IMR-90 (cell line): ENCODE measurements around the gene MED4. TPM values are rescaled to one million over a fixed set of nuclear protein-coding genes. Genes with fewer than 3 reads are reported as not detected.

Experiments
- ATAC-seq: fragments of 200-7000 bp; cut with Tn5 transposase; 2 replicates; pipeline ENCODE4 v1.9.1; 2020; ENCODE audit warnings: low read depth, mild to moderate bottlenecking, moderate library complexity
- BruUV-seq: library from RNA; stranded (reverse); fragments of 400-500 nt; replicated peaks from 2 replicates; lab custom pipeline; 2021; lab: Mats Ljungman, UMichigan
- CTCF ChIA-PET: fragments of 300-600 bp; formaldehyde crosslinking; extraction: SDS; loops from one replicate; lab custom pipeline; 2021; ENCODE audit warnings: antibody characterized with exemption; lab: Yijun Ruan, JAX
- POLR2A ChIA-PET: fragments of 300-600 bp; sonication (Branson Sonifier 250); formaldehyde crosslinking; loops from one replicate; lab custom pipeline; 2022; ENCODE audit warnings: antibody characterized with exemption; ENCODE audit not compliant: unreplicated experiment; lab: Charles Lee
- DNase-seq: peaks from one replicate; pipeline ENCODE4 v3.0.0; 2013
- H2AFZ ChIP-seq: replicated peaks from 2 replicates; pipeline ENCODE3; 2013; ENCODE audit warnings: low read length, mild to moderate bottlenecking; ENCODE audit not compliant: poor library complexity
- H2AK5ac ChIP-seq: 2 replicates; pipeline ENCODE4 v1.6.1; 2013; ENCODE audit warnings: low read depth, low read length, inconsistent platforms
- H2AK9ac ChIP-seq: replicated peaks from 2 replicates; pipeline ENCODE3; 2013; ENCODE audit warnings: mild to moderate bottlenecking, low read depth, low read length, moderate library complexity; ENCODE audit not compliant: poor library complexity
- H2BK120ac ChIP-seq: 2 replicates; pipeline ENCODE4 v1.6.1; 2013; ENCODE audit warnings: low read depth, low read length, inconsistent platforms
- H2BK15ac ChIP-seq: 3 replicates; pipeline ENCODE4 v1.6.1; 2013; ENCODE audit warnings: low read depth, low read length, inconsistent platforms
- H2BK20ac ChIP-seq: 2 replicates; pipeline ENCODE4 v1.6.1; 2013; ENCODE audit warnings: low read depth, mild to moderate bottlenecking, inconsistent platforms, low read length, moderate library complexity
- H2BK5ac ChIP-seq: 2 replicates; pipeline ENCODE4 v1.6.1; 2013; ENCODE audit warnings: mild to moderate bottlenecking, low read depth, low read length, inconsistent platforms; ENCODE audit not compliant: poor library complexity, severe bottlenecking
- H3K14ac ChIP-seq: replicated peaks from 2 replicates; pipeline ENCODE4 v1.6.1; 2013; ENCODE audit warnings: low read depth, low read length, inconsistent platforms
- H3K18ac ChIP-seq: 2 replicates; pipeline ENCODE4 v1.6.1; 2013; ENCODE audit warnings: low read depth, low read length, control low read depth
- H3K23ac ChIP-seq: 2 replicates; pipeline ENCODE4 v1.6.1; 2013; ENCODE audit warnings: low read depth, low read length, inconsistent platforms
- H3K27ac ChIP-seq: 2 replicates; pipeline ENCODE4 v1.5.1; 2013; ENCODE audit warnings: mild to moderate bottlenecking, control low read depth, low read length; ENCODE audit not compliant: insufficient read depth
- H3K27me3 ChIP-seq: 2 replicates; pipeline ENCODE4 v1.6.1; 2013; ENCODE audit warnings: low read length; ENCODE audit not compliant: control insufficient read depth, insufficient read depth
- H3K36me3 ChIP-seq: 2 replicates; pipeline ENCODE4 v1.6.1; 2013; ENCODE audit warnings: low read length, mixed read lengths; ENCODE audit not compliant: control insufficient read depth, insufficient read depth
- H3K4ac ChIP-seq: 2 replicates; pipeline ENCODE4 v1.6.1; 2013; ENCODE audit warnings: low read depth, low read length, inconsistent platforms
- H3K4me1 ChIP-seq: 2 replicates; pipeline ENCODE4 v1.6.1; 2013; ENCODE audit warnings: low read length, mixed read lengths; ENCODE audit not compliant: control insufficient read depth, insufficient read depth
- H3K4me2 ChIP-seq: 2 replicates; pipeline ENCODE4 v1.6.1; 2013; ENCODE audit warnings: low read depth, mild to moderate bottlenecking, control low read depth, low read length, moderate library complexity
- H3K4me3 ChIP-seq: 2 replicates; pipeline ENCODE4 v1.5.1; 2013; ENCODE audit warnings: low read depth, mild to moderate bottlenecking, control low read depth, low read length, moderate library complexity; ENCODE audit not compliant: insufficient read depth
- H3K56ac ChIP-seq: 2 replicates; pipeline ENCODE4 v1.6.1; 2013; ENCODE audit warnings: low read length, inconsistent platforms; ENCODE audit not compliant: insufficient read depth; ENCODE audit errors: extremely low read depth
- H3K79me1 ChIP-seq, 2 experiments: 2 replicates each; pipeline ENCODE4 v1.6.1; 2013; ENCODE audit warnings: low read length in 2 of 2, inconsistent platforms in 1 of 2, low read depth in 1 of 2
- H3K9ac ChIP-seq: 2 replicates; pipeline ENCODE4 v1.6.1; 2013; ENCODE audit warnings: low read depth, low read length, control low read depth
- H3K9me1 ChIP-seq: 2 replicates; pipeline ENCODE4 v1.6.1; 2013; ENCODE audit warnings: low read length, inconsistent platforms; ENCODE audit not compliant: insufficient read depth
- H3K9me3 ChIP-seq: 2 replicates; pipeline ENCODE4 v1.6.1; 2013; ENCODE audit warnings: low read length; ENCODE audit not compliant: control insufficient read depth, insufficient read depth
- H4K20me1 ChIP-seq: 2 replicates; pipeline ENCODE4 v1.6.1; 2013; ENCODE audit warnings: low read length, inconsistent platforms; ENCODE audit not compliant: insufficient read depth
- H4K5ac ChIP-seq: 2 replicates; pipeline ENCODE4 v1.6.1; 2013; ENCODE audit warnings: mild to moderate bottlenecking, low read depth, low read length, control low read depth
- H4K8ac ChIP-seq, 2 experiments: 2 replicates each; pipeline ENCODE4 v1.6.1; 2013; ENCODE audit warnings: low read depth in 2 of 2, low read length in 2 of 2, control low read depth in 1 of 2, inconsistent platforms in 1 of 2
- H4K91ac ChIP-seq: 2 replicates; pipeline ENCODE4 v1.6.1; 2013; ENCODE audit warnings: low read depth, low read length, inconsistent platforms; ENCODE audit not compliant: insufficient read depth
- BHLHE40 ChIP-seq: fragments of 150-350 bp; IDR thresholded peaks from 2 replicates; pipeline ENCODE4 v1.6.1; 2016; ENCODE audit warnings: mild to moderate bottlenecking, low read depth, low read length
- CEBPB ChIP-seq: IDR thresholded peaks from 2 replicates; pipeline ENCODE4 v1.6.1; 2012; ENCODE audit warnings: low read depth, low read length, improper control_type of control experiment
- CHD1 ChIP-seq: IDR thresholded peaks from 2 replicates; pipeline ENCODE4 v1.6.1; 2012; ENCODE audit warnings: low read depth, low read length, improper control_type of control experiment
- CTCF ChIP-seq: conservative IDR thresholded peaks from 2 replicates; pipeline ENCODE4 v1.5.1; 2012; ENCODE audit warnings: mild to moderate bottlenecking, low read depth, low read length, improper control_type of control experiment
- FOS ChIP-seq: fragments of 150-350 bp; IDR thresholded peaks from 2 replicates; pipeline ENCODE4 v1.6.1; 2016; ENCODE audit warnings: low read depth, low read length
- MAZ ChIP-seq: IDR thresholded peaks from 2 replicates; pipeline ENCODE4 v1.6.1; 2012; ENCODE audit warnings: low read depth, mild to moderate bottlenecking, low read length, improper control_type of control experiment, moderate library complexity, borderline replicate concordance
- MXI1 ChIP-seq: IDR thresholded peaks from 2 replicates; pipeline ENCODE4 v1.6.1; 2012; ENCODE audit warnings: low read depth, mild to moderate bottlenecking, low read length, moderate library complexity, borderline replicate concordance
- NFE2L2 ChIP-seq: fragments of 150-350 bp; IDR thresholded peaks from 2 replicates; pipeline ENCODE4 v1.6.1; 2016; ENCODE audit warnings: low read depth, mild to moderate bottlenecking, low read length
- RAD21 ChIP-seq: IDR thresholded peaks from 2 replicates; pipeline ENCODE4 v1.6.1; 2012; ENCODE audit warnings: low read length, improper control_type of control experiment
- RCOR1 ChIP-seq: IDR thresholded peaks from 2 replicates; pipeline ENCODE4 v1.6.1; 2012; ENCODE audit warnings: mild to moderate bottlenecking, low read length, improper control_type of control experiment; ENCODE audit not compliant: insufficient replicate concordance
- SMC3 ChIP-seq: fragments of 150-350 bp; IDR thresholded peaks from 2 replicates; pipeline ENCODE4 v1.6.1; 2016; ENCODE audit warnings: low read depth, mild to moderate bottlenecking, antibody characterized with exemption, low read length, moderate library complexity
- WGBS, 2 experiments: methylation state at CpG; one replicate each; pipeline versions ENCODE4 v1.1.5 to v1.1.7; 2013; ENCODE audit warnings: missing lambda C conversion rate in 2 of 2; ENCODE audit not compliant: insufficient read length in 1 of 2; ENCODE audit errors: extremely low coverage in 2 of 2; 5-methylcytosine and 5-hydroxymethylcytosine counted together
- dilution Hi-C: fragments of 300-500 bp; cut with HindIII; formaldehyde crosslinking; loops from one replicate; pipeline ENCODE4 v1.14.3; 2018; ENCODE audit warnings: low sequenced_read_pairs; ENCODE audit not compliant: unreplicated experiment
- in situ Hi-C: fragments of 300-500 bp; cut with MboI; formaldehyde crosslinking; loops from 3 replicates; pipeline ENCODE4 v1.14.3; 2019; ENCODE audit warnings: low sequenced_read_pairs, inconsistent platforms, mixed read lengths
- intact Hi-C: fragments of 100-400 bp; cut with micrococcal nuclease; formaldehyde crosslinking; loops from 2 replicates; pipeline ENCODE4 v1.10.0; 2022
- polyA plus RNA-seq, 3 experiments: library from polyadenylated mRNA; depleted of rRNA; stranded (reverse); fragments of >200 nt; gene quantifications; 2 replicates each; pipeline ENCODE4 v1.2.3, GENCODE V29; 2012; ENCODE audit warnings: low replicate concordance in 1 of 3
- total RNA-seq: library from RNA; depleted of rRNA; stranded (reverse); fragments of >200 nt; gene quantifications from 2 replicates; pipeline ENCODE4 v1.2.3, GENCODE V29; 2012
- TF ChIP-seq, protein P1 (sequence below): fragments of 150-350 bp; IDR thresholded peaks from 2 replicates; pipeline ENCODE4 v1.6.1; 2017; ENCODE audit warnings: mild to moderate bottlenecking, antibody characterized with exemption, low read length, low read depth
- TF ChIP-seq, protein P2 (sequence below): fragments of 150-350 bp; IDR thresholded peaks from 2 replicates; pipeline ENCODE4 v1.6.1; 2016; ENCODE audit warnings: low read depth, mild to moderate bottlenecking, low read length, moderate library complexity, borderline replicate concordance

MED4 gene
- total and polyA plus RNA-seq, 2 of the 4 experiments (the other 2 are of a cell fraction) = 25.3 to 40.5 TPM

GRCh38 chr13:48072304-48072703, 22.6 kb downstream of the MED4 start:
- ATAC-seq = no peak
- peak overlapping the region; percentile 48; the same call in 1 of the 2 replicates for H4K5ac ChIP-seq
- H3K27me3 ChIP-seq = no peaks in the 10 kb centered on the region
- no peak overlapping the region for H2AK9ac ChIP-seq
- peak overlapping the region in 1 of 2 experiments; percentile 23; a peak in 1 of 4 replicates for H4K8ac ChIP-seq
- peaks cover 40% of the 10 kb centered on the region for H3K9me3 ChIP-seq
- H2BK20ac ChIP-seq = no peak overlapping the region
- H3K18ac ChIP-seq = peak overlapping the region; percentile 14; the same call in 1 of the 2 replicates
- no peak overlapping the region for H3K23ac ChIP-seq
- no peak overlapping the region for H3K4me2 ChIP-seq
- in situ Hi-C loops = no loop called here
- H3K79me1 ChIP-seq = peaks cover 4 to 17% of the 10 kb centered on the region in 2 experiments; a peak in 3 of 4 replicates
- H4K91ac ChIP-seq = no peak overlapping the region
- ChIA-PET CTCF (no interaction called here), POLR2A (no interaction called here)
- WGBS, 2 experiments = no CpG with 5 or more reads among the region's 3 CpGs
- H3K56ac ChIP-seq = no peak overlapping the region
- H4K20me1 ChIP-seq = no peaks in the 10 kb centered on the region
- H3K14ac ChIP-seq = no peak overlapping the region
- H3K4me3 ChIP-seq = no peak overlapping the region
- intact Hi-C loops = no loop called here
- no peak overlapping the region for H2BK15ac ChIP-seq
- no peak overlapping the region for H2AK5ac ChIP-seq
- dilution Hi-C loops = no loop called here
- H3K4ac ChIP-seq = no peak overlapping the region; the same call in 1 of the 2 replicates
- H3K9me1 ChIP-seq = no peaks in the 10 kb centered on the region
- BruUV-seq = no TSS peak
- no peak overlapping the region for H2AFZ ChIP-seq
- no peak for DNase-seq
- H3K36me3 ChIP-seq = peaks cover 51% of the 10 kb centered on the region
- TF ChIP-seq, protein P1, sequence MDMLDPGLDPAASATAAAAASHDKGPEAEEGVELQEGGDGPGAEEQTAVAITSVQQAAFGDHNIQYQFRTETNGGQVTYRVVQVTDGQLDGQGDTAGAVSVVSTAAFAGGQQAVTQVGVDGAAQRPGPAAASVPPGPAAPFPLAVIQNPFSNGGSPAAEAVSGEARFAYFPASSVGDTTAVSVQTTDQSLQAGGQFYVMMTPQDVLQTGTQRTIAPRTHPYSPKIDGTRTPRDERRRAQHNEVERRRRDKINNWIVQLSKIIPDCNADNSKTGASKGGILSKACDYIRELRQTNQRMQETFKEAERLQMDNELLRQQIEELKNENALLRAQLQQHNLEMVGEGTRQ = no peak
- TF ChIP-seq, protein P2, sequence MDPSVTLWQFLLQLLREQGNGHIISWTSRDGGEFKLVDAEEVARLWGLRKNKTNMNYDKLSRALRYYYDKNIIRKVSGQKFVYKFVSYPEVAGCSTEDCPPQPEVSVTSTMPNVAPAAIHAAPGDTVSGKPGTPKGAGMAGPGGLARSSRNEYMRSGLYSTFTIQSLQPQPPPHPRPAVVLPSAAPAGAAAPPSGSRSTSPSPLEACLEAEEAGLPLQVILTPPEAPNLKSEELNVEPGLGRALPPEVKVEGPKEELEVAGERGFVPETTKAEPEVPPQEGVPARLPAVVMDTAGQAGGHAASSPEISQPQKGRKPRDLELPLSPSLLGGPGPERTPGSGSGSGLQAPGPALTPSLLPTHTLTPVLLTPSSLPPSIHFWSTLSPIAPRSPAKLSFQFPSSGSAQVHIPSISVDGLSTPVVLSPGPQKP = no peak
- TF ChIP-seq NFE2L2 = no peak
- TF ChIP-seq FOS = no peak
- TF ChIP-seq RAD21 = no peak
- no peak for TF ChIP-seq CEBPB
- TF ChIP-seq MAZ = no peak
- no peak for TF ChIP-seq RCOR1
- no peak for TF ChIP-seq CHD1
- TF ChIP-seq MXI1 = no peak
- TF ChIP-seq SMC3 = no peak
- TF ChIP-seq CTCF = no peak
- no peak for TF ChIP-seq BHLHE40
- peak overlapping the region; percentile 70 for H2BK5ac ChIP-seq
- H3K27ac ChIP-seq = peak overlapping the region; percentile 23; the same call in 1 of the 2 replicates
- H3K4me1 ChIP-seq = no peaks in the 10 kb centered on the region
- H2BK120ac ChIP-seq = peak overlapping the region; percentile 53; the same call in 1 of the 2 replicates
- H3K9ac ChIP-seq = no peak overlapping the region
